OCI-LY3 (cell line): ENCODE data around the gene RUFY1.

Experiments
- H2AFZ ChIP-seq: fragments of 200-600, 300-600 bp; shearing (Covaris generic); 2 replicates; pipeline ENCODE4 v1.6.0; 2014; ENCODE audit warnings: antibody characterized with exemption, low read depth, low read length
- H3K27ac ChIP-seq: fragments of 200-600, 300-600 bp; sonication (generic); 2 replicates; pipeline ENCODE4 v1.5.1; 2014; ENCODE audit warnings: mild to moderate bottlenecking, low read length, moderate library complexity, mixed read lengths
- H3K27me3 ChIP-seq: fragments of 200-600, 300-600 bp; sonication (generic); 2 replicates; pipeline ENCODE4 v1.6.1; 2014; ENCODE audit warnings: low read depth, low read length, mixed read lengths
- H3K36me3 ChIP-seq: fragments of 200-600, 300-600 bp; sonication (generic); replicated peaks from 2 replicates; pipeline ENCODE3; 2014; ENCODE audit warnings: low read depth, low read length, mixed read lengths
- H3K4me1 ChIP-seq: fragments of 300-600, 200-600 bp; sonication (generic); 2 replicates; pipeline ENCODE4 v1.6.1; 2014; ENCODE audit warnings: low read length, mixed read lengths
- H3K4me2 ChIP-seq: fragments of 200-600, 300-600 bp; sonication (generic); 2 replicates; pipeline ENCODE4 v1.6.1; 2014; ENCODE audit warnings: low read length, mixed read lengths
- H3K4me3 ChIP-seq: fragments of 300-600, 200-600 bp; sonication (generic); 2 replicates; pipeline ENCODE4 v1.5.1; 2014; ENCODE audit warnings: antibody characterized with exemption, mild to moderate bottlenecking, low read length, moderate library complexity
- H3K79me2 ChIP-seq: fragments of 300-600, 200-600 bp; shearing (Covaris generic); 2 replicates; pipeline ENCODE4 v1.6.1; 2014; ENCODE audit warnings: mild to moderate bottlenecking, low read length, mixed read lengths
- H3K9ac ChIP-seq: fragments of 300-600, 200-600 bp; shearing (Covaris generic); 2 replicates; pipeline ENCODE4 v1.6.0; 2014; ENCODE audit warnings: mild to moderate bottlenecking, low read length, moderate library complexity
- H3K9me3 ChIP-seq: fragments of 200-600, 300-600 bp; shearing (Covaris generic); 2 replicates; pipeline ENCODE4 v1.6.1; 2014; ENCODE audit warnings: low read length, mixed read lengths; ENCODE audit not compliant: insufficient read depth
- H4K20me1 ChIP-seq: fragments of 200-600, 300-600 bp; sonication (generic); 2 replicates; pipeline ENCODE4 v1.6.1; 2016; ENCODE audit warnings: low read length, mixed read lengths; ENCODE audit not compliant: insufficient read depth
- EZH2phosphoT487 ChIP-seq: fragments of 200-600 bp; shearing (Covaris generic); IDR thresholded peaks from 2 replicates; pipeline ENCODE4 v1.6.1; 2018; ENCODE audit warnings: antibody characterized with exemption, mixed run types, low read depth
- TF ChIP-seq, protein P1 (sequence below): fragments of 200-600, 300-600 bp; sonication (generic); IDR thresholded peaks from 2 replicates; pipeline ENCODE4 v1.5.1; 2014; ENCODE audit warnings: antibody characterized with exemption, low read length, low read depth

The RUFY1 gene

DNA sequence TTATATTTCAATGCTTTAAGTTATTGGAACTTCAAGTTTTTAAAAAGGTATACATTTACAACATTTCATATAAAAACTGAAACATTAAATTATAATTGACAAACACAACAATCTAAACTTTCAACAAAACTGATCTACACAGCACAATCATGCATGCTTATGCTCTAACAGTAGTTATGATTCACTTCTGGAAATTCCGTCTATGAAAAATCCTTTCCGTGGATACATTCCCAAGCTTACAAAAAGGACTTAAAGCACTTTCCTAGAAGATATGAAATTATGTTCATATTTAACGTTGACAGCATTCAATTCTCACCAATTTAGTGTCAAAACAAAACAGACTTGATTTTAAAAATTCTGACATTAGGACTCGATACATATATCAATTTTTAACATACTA lies 69.4 kb downstream of the RUFY1 start:
- H2AFZ ChIP-seq, result no peak overlapping the region
- peaks cover 78% of the 10 kb centered on the region for H4K20me1 ChIP-seq
- H3K36me3 ChIP-seq, result peaks cover 83% of the 10 kb centered on the region
- H3K9me3 ChIP-seq, result no peaks in the 10 kb centered on the region
- peak overlapping the region; percentile 9; the same call in 1 of the 2 replicates for H3K4me2 ChIP-seq
- TF ChIP-seq, protein P1, sequence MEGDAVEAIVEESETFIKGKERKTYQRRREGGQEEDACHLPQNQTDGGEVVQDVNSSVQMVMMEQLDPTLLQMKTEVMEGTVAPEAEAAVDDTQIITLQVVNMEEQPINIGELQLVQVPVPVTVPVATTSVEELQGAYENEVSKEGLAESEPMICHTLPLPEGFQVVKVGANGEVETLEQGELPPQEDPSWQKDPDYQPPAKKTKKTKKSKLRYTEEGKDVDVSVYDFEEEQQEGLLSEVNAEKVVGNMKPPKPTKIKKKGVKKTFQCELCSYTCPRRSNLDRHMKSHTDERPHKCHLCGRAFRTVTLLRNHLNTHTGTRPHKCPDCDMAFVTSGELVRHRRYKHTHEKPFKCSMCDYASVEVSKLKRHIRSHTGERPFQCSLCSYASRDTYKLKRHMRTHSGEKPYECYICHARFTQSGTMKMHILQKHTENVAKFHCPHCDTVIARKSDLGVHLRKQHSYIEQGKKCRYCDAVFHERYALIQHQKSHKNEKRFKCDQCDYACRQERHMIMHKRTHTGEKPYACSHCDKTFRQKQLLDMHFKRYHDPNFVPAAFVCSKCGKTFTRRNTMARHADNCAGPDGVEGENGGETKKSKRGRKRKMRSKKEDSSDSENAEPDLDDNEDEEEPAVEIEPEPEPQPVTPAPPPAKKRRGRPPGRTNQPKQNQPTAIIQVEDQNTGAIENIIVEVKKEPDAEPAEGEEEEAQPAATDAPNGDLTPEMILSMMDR, result no peak
- TF ChIP-seq EZH2phosphoT487, result no peak
- no peaks in the 10 kb centered on the region for H3K27me3 ChIP-seq
- H3K4me3 ChIP-seq, result no peak overlapping the region
- H3K4me1 ChIP-seq, result peaks cover 29% of the 10 kb centered on the region
- H3K79me2 ChIP-seq, result peaks cover 88% of the 10 kb centered on the region
- H3K27ac ChIP-seq, result no peak overlapping the region
- no peak overlapping the region for H3K9ac ChIP-seq

GRCh38 chr5:179620293-179620692 lies 69.9 kb downstream of the RUFY1 start:
- Histone ChIP-seq H4K20me1 (peaks cover 74% of the 10 kb centered on the region), H3K9me3 (no peaks in the 10 kb centered on the region), H3K4me1 (peaks cover 32% of the 10 kb centered on the region), H3K79me2 (peaks cover 90% of the 10 kb centered on the region), H2AFZ (no peak overlapping the region), H3K27me3 (no peaks in the 10 kb centered on the region), H3K27ac (no peak overlapping the region), H3K9ac (no peak overlapping the region), H3K4me2 (peak overlapping the region; percentile 97), H3K36me3 (peaks cover 77% of the 10 kb centered on the region), H3K4me3 (peak overlapping the region; percentile 95)
- TF ChIP-seq, protein P1, result no peak
- TF ChIP-seq EZH2phosphoT487, result no peak

GRCh38 chr5:179620703-179621350 lies 70.5 kb downstream of the RUFY1 start:
- H3K4me1 ChIP-seq, result peaks cover 32% of the 10 kb centered on the region
- peak overlapping the region; percentile 97 for H3K4me2 ChIP-seq
- H3K4me3 ChIP-seq, result peak overlapping the region; percentile 95
- no peaks in the 10 kb centered on the region for H3K9me3 ChIP-seq
- peak overlapping the region; percentile 71 for H3K9ac ChIP-seq
- H2AFZ ChIP-seq, result no peak overlapping the region
- peaks cover 72% of the 10 kb centered on the region for H3K36me3 ChIP-seq
- H4K20me1 ChIP-seq, result peaks cover 68% of the 10 kb centered on the region
- H3K79me2 ChIP-seq, result peaks cover 85% of the 10 kb centered on the region
- H3K27me3 ChIP-seq, result no peaks in the 10 kb centered on the region
- TF ChIP-seq, protein P1, result no peak
- no peak for TF ChIP-seq EZH2phosphoT487
- H3K27ac ChIP-seq, result peak overlapping the region; percentile 27; the same call in 1 of the 2 replicates

DNA sequence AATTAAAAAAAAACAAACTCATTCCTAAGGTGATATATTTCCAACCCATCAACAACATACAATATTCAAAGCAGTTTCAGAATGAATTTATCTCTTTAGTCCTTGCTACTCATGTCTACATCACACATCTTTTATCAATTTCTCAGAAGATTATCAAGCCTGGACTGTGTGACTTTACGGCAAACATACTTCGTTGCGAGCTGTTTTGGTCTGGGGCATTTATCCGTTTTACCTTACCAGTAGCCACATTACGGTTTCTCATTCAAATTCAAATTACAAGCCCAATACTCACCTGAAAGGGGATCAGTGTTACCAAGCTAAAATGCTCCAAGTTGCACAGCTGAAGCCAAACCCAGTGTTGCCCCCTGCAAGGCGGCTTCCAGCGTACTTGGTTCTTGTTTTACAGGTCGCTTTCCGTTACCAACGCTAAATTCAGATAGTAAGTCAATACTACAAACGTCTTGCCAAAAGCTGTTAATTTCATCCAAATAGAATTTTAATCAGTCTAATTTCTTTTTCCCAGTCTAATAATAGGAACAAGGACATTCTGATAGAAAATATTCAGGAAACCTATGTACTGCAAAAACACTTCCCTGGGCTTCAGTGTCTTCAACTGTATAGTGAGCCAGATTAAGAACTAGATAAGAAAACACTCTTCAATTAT lies 71.3 kb downstream of the RUFY1 start:
- H4K20me1 ChIP-seq, result peaks cover 60% of the 10 kb centered on the region
- H3K4me2 ChIP-seq, result peak overlapping the region; percentile 97
- H3K36me3 ChIP-seq, result peaks cover 64% of the 10 kb centered on the region
- peak overlapping the region; percentile 27 for H3K27ac ChIP-seq
- H3K27me3 ChIP-seq, result no peaks in the 10 kb centered on the region
- H3K9ac ChIP-seq, result peak overlapping the region; percentile 71
- no peak overlapping the region for H2AFZ ChIP-seq
- H3K79me2 ChIP-seq, result peaks cover 79% of the 10 kb centered on the region
- H3K4me3 ChIP-seq, result peak overlapping the region; percentile 95
- peaks cover 32% of the 10 kb centered on the region for H3K4me1 ChIP-seq
- H3K9me3 ChIP-seq, result no peaks in the 10 kb centered on the region
- no peak for TF ChIP-seq EZH2phosphoT487
- TF ChIP-seq, protein P1, result no peak
